Measurements from ENCODE around the gene LAMA2.
"Not testable (repeated sequence)": the region's sequence is repeated elsewhere in the genome, so short reads cannot be mapped to it uniquely, and the experiment has no call there.

LAMA2 gene

DNA sequence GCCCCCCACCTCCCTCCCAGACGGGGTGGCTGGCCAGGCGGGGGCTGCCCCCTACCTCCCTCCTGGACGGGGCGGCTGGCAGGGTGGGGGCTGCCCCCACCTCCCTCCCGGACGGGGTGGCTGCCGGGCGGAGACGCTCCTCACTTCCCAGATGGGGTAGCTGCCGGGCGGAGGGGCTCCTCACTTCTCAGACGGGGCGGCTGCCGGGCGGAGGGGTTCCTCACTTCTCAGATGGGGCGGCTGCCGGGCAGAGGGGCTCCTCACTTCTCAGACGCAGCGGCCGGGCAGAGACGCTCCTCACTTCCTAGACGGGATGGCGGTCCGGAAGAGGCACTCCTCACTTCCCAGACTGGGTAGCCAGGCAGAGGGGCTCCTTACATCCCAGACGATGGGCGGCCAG is 205.5 kb downstream of the LAMA2 start:
- not testable (repeated sequence) for DNase-seq (ENCODE audit: low read depth)

DNA sequence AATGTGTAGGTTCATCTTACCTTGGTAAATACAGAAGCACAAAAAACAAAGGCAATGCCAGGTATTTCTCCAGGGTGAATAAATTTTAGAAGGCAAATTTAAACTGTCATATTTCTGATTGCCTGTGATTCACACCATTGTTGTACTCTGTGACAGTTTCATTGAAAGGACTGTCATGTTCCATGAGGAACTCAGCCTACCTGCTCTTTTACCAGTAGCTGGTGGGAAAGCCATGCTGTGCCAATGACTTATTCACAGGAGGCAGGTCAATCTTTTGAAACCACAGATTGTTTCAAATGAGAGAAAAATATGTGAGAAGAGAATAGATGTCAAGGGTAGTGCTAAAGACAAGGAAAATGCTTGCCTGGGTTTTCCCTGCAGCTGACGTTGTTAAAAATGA is 206.4 kb downstream of the LAMA2 start:
- no peak for DNase-seq (ENCODE audit: low read depth)

DNA sequence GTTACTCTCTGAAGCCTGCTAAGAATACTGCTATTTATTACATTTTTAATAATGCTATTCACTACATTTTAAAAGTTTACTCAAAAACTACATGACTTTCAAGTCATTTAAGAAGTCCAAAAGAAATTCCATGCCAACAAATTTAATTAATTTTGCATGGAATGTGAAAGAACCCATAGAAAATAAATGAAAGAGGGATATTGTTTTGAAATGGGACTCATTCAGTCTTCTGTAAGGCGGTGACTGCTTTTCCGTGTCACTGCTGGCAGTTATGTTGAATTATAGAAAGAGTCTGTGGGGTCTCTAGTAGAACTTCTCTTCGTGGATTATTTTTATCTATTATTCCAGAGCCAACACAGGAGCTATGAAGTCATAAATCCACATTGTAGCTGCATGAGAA is 211.2 kb downstream of the LAMA2 start:
- DNase-seq (ENCODE audit: low read depth) = peak; percentile 55

DNA sequence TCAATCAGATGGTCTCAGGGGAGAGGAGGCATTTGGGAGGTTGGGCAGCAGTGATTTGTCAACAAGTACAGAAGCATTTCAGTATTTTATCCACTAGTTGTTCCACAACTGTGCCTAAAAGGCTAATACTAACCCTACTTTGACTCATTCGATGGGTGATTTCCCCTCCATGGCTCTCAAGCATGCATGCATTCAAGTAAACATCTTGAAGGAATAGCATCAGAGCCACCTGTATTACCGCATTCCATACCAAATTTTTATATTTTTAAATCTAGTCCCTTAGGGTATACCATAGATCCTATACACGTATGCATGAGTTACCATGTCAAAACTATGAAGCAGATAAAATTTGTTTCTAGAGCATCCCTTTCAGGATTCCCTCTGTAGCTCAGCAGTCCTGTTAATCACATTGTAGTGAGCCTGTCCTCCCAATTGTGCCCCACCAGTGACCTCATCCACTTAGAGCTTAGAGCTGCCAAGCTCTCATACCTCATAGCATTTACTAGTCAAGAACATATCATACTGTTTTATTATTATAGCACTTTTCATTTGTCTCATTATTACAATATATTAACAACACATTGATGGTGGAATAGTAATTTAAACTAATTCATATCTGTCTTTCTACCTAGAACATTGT is 213.8 kb downstream of the LAMA2 start:
- DNase-seq (ENCODE audit: low read depth) = no peak

DNA sequence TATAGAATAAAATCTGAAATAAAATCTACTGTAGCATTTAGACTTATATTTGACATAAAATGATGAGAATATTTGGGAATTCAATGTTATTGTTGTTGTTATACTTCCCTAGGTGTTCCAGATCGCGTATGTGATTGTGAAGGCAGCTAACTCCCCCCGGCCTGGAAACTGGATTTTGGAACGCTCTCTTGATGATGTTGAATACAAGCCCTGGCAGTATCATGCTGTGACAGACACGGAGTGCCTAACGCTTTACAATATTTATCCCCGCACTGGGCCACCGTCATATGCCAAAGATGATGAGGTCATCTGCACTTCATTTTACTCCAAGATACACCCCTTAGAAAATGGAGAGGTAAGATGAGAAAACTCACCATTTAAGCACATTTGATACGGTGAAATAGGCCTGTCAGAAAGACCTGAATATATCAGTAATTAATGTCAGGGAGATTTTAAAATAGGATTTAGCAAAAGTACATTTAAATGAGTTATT is 215.2 kb downstream of the LAMA2 start:
- DNase-seq (ENCODE audit: low read depth) = no peak

DNA sequence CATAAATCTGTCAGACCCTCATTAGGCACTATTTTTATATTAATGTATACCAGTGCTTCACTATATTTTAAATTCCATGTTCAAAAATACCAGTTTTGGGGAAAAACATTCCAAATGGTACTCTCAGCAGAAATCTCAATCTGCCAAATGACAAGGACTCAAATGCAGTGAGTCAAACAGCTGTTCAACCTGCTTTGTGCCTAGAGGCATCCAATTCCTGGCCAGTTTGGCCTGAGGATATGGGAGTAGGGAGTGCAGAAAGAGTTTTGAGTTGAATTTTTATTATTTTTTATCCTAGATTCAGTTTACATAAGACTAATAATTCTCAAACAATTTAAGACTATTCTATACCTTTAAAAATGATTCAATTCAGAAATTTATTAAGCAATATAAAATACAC is 216.8 kb downstream of the LAMA2 start:
- DNase-seq (ENCODE audit: low read depth) = no peak

DNA sequence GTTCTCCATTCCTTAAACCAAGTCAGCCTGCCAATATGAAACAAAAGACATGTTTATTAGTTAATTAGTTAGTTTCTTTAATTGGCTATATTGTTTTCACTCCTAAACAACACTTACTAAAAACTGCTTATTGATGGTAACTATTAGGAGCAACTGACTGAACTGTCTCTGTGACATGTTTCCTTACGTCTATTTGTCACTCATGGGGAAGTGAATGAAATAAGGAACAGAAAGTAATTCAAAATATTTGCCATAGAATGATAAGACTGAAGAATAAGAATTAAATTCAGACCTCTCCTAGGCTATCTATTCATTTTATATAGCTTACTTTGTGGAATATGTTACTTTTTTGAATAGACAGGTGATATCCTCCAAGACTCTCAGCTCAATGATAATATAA is 217.2 kb downstream of the LAMA2 start:
- DNase-seq (ENCODE audit: low read depth) = no peak

DNA sequence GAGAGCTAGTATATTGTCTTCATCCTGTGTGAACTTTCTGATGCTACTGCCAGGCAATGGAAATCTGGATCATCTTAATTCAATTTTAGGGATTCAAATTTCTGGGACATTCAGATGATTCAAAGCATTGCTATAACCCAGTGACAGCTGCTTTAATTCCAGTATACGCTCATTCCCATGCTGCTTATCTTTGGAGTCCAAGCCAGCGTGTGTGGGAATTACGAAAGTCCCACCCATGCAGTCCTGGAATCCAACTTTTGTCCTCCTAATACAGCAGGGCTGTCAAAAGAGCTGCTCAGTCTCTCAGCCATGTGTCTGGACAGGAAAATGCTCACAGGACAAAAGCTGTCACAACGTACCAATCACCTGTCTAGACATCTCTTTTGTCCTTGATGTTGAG is 219.8 kb downstream of the LAMA2 start:
- DNase-seq (ENCODE audit: low read depth) = peak; percentile 89

DNA sequence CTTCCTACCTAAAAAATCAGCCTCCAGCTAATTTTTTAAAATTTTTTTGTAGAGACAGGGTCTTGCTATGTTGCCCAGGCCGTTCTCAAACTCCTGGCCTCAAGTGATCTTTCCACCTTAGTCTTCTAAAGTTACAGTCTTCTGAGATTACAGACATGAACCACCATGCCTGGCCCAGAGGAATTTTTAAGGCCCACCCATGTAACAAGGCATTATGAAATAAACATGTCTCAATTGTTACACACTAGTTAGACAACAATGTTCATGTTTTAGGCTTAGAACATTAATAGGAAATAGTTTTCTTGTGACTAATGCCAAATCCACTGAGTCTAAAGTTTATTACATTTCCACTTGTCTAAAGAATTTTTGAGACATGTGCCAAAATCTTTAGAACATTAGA is 221.2 kb downstream of the LAMA2 start:
- peak; percentile 91 for DNase-seq (ENCODE audit: low read depth)

DNA sequence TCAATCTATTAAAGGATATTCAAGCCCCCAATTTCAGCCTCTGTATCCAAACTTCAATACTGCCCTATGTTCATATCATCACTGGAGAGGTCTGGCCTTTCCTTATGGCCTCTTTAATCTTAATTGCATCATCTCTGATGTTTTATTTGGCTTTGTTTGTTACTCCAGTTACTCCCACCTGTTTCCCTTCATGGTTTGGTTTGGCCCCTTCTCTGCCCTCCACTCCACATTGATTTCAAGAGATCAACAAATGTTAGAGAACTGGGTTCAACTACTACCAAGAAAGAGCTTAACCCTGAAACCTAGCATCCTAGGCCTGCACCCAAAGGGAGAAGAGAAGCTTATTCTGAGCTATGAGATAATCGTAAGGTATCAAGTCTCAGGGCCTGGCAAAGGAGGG is 221.6 kb downstream of the LAMA2 start:
- DNase-seq (ENCODE audit: low read depth) = no peak

DNA sequence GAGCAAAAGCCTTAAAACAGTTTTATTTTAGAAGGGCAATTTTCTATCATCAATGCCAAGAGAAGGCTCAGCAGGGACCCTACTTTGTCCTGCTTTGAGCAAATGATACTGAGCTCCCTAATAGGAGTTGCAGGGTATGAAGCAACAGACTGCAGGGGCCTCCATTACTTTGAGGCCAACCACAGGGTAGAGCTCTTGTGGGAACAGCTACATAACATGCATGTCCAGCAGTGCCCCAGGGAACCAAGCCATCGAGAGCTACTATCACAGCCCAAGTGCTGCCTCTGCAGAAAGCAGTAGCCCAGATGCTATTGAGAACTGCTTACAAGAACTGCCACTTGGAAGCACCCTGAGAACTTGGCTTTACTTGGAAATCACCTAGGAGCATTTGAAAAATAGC is 222.1 kb downstream of the LAMA2 start:
- peak; percentile 41 for DNase-seq (ENCODE audit: low read depth)

DNA sequence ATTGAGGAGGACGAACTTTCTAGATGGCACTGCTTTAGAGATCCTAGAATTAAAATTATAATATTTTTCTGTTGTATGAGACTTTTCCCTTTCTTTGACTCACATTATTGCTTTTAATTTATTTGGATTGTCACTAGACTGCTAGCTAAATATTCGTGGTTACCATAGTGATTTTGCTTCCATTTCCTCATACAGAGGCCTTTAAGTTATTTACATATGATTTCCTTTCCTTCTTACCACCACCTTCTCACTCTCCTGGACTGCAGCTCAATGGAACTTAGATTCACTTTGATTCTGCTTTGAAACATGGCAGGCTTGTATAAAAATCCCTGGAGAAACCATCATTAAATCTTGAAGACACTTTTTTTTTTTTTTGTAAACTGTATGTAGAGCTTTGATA is 222.9 kb downstream of the LAMA2 start:
- no peak for DNase-seq (ENCODE audit: low read depth)

DNA sequence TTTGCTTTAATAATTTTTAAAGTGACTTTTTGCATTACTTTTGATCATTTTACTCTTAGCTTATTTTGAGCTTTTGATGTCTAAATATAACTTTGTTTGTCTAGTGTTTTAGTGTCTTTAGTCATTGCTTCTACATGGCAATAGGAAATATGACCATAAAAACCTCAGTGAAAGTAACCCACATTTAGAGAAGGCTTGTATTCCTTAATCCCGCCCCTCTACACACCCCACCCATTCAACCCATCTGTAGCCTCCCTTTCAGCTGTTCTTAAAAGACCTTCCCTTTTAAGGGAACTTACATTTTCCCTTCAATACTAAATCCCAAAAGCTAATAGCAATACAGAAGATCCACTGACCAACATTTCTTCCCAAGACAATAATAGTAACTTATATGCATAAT is 225.4 kb downstream of the LAMA2 start:
- no peak for DNase-seq (ENCODE audit: low read depth)

DNA sequence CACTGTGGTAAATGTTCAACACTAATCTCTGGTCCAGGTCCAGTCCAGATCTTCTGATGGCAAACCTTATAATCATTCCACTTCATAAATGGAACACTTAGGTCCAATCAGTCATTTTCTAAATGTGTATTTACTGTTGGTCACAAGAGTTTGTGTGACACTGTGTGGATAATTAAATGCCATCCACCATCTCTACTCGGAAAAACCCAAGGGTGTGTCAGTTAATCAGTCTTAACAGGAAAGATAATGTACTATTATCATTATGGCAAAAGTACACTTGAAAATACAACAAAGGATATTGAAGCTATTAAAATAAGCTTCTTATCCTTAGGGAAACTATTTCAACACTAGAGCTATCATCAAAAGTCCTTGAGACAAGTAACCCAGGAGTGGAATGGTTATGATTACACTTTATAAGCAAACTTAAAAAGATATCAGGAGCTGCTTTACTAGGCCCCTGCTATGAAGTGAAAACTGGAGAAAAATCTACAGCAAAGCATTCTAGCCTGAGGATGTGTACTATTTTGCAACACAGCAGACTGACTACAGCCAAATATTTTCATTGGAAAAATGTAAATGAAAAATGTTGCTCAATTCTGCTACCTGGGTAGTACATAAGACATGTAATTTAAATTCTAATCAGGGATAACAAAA is 227.9 kb downstream of the LAMA2 start:
- peak; percentile 54 for DNase-seq (ENCODE audit: low read depth)

DNA sequence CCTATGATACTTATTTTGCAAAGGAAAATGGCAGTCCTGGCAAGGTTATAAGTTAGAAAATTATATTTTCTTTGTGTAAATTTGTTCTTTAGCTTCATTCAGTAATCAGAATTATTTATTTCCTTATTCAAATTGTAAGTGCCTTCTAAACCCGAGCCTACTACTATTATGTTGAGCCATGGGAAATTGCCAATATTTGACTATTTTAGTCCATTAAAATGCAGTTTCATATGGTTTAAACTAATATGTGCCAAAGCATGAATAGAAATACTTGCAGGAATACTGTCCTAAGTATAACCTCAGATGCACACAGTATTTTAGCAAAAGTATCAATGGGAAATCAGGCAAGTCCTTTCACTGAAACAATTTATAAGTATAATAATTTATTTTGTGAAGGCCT is 228.4 kb downstream of the LAMA2 start:
- no peak for DNase-seq (ENCODE audit: low read depth)

DNA sequence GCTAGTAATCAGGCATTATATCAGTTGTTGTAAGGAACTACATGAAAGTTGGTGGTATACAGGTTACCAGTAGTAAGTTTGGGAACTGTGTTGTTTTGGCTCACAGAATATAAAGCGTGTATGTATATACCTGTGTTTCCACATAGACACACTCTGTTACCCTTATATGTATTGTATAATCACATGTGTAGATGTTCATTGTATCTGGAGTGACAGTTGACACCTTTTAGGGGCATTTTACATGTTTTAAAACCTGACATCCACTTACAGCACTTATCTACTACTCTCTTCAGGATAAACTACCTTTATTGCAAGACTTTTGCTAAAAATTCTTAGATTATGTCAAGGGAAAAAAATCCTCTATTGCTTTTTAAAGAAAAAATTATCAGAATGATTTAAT is 228.9 kb downstream of the LAMA2 start:
- no peak for DNase-seq (ENCODE audit: low read depth)

DNA sequence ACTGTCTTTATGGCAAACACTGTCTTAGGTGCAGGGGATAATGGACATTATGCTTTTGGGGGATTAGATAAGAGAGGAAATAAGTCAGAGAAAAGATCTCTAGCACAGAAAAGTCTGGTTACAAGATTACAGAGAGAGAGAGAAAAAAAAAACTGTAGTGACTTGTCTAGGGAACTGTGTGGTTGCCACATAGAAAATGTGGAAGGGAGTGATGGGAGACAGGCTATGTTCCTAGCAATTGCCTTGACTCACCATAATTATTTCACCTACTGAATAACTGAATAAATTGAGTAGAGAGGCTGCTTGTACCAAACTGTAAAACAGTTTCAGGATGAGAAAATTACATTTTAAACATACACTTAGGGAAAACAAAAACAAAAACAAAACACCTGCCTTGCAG is 229.7 kb downstream of the LAMA2 start:
- DNase-seq (ENCODE audit: low read depth) = peak; percentile 70

DNA sequence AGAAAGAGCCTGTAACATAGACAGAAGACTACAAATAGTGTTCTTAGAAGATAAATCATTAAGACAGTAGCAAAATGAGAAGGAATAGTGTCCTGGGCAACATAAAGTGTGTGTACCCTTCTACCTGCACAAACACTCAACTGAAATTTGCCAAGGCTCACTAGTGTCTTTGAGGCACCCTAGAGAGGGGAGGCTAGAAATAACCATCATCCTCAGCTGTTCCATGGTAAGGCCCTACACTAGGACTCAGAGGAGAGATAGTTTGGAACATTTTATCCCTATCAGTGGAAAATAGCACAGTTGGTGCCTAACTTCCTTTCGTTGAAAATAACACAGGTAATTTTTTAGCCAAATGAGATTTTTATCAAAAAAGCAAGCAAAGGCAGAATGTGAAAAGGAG is 230.7 kb downstream of the LAMA2 start:
- no peak for DNase-seq (ENCODE audit: low read depth)

DNA sequence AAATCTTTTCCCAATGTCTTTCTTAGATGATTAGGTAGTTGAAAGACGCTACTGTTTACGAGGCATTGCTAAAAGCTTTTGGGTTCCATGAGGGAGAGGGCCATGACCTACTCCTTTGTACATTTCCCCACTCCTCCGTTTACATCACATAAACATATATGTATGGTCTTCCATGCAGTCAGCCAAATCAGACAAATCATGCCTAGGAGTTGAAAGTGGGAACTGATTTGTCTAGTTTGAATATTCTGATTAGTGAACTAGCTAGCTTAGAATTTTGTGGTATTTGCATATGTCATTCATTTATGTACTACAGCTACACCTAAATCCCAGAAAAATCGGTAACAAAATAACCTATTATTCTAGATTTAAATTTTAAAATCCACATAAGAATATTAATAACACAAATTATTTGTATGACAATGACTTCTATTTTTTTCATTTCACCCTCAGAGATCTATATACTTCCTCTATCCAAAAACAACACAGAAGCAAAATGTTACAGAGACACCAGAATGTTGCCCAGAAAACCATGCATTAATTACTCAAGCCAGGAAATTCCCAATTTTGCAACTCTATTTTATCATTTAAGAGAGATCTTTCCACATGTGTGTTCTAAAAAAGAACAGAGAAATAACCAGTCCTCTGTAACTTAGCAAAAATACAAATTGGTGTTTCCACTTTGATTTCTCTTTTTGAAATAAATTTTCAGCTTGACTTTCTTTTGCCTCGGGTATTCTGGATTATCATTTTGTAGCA is 231.9 kb downstream of the LAMA2 start:
- peak; percentile 39 for DNase-seq (ENCODE audit: low read depth)

DNA sequence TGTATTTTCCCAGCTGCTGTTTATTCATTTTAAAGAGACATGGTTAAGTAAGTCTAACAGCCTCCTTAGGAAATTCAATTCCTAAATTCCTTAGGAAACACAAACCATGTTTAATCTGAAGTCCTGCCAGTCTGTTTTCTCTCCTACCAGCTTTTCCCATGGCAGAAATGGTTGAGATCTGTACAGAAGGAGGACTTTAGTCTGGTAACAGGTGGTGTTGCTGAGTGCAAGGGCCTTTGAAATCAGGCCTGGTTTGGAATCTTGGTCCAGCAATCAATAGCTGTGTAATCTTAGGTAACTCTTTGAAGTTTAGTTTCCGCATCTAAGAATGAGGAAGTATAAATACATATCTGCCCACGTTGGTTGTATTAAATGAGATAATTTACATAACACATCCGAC is 232.5 kb downstream of the LAMA2 start:
- no peak for DNase-seq (ENCODE audit: low read depth)

DNA sequence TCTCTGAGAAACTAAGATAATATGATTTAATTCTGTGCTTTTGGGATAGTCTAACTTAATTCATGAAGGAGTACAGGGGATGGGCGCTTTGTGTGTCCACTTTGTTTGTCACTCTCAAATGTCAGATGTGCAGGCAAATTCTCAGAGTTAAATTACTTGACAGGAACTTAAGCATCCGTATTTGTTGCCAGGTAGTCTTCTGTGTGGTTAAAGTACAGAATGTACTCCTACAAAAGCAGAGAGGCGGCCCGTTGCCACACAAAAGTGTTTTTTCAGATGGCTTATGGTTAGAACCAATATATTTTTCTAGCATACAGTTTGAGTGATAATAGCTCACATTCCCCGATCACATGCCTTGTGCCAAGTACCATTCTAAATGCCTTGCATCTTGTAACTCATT is 234.4 kb downstream of the LAMA2 start:
- no peak for DNase-seq (ENCODE audit: low read depth)

DNA sequence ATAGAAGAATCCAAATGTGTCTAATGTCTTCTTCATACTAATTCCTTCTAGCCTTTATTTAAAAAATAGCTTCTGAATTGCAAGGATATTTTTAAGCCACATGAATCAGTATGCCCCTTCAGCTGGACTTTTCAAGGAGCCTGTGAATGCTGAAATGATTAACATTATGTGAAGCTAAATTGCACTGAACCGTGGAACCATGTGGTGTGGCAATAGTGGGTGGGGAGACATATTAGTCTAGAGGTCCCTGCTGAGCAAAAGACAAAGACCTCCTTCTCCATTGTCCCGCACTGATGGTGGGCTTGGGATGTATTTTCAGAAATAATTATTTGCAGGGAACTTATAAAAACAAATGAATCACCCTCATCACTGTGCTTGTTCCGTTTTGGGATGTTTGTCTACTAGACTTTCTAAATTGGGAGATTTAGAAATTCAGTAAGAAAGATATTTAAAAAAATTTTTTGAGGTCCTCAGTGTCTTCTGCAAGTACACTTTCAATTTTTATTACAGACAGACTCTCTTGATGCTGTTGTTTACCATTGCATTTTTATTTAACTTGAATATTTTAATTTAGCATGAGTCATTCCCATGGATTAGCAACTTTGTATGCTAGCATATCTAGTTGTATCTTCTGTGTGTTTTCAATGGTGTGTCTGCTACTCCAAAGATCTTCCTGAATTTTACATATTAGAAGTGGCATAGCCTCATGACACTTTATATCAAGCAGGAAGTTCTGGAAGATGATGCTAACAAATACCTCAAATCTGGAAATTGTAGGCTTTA is 238.1 kb downstream of the LAMA2 start:
- DNase-seq (ENCODE audit: low read depth) = no peak

DNA sequence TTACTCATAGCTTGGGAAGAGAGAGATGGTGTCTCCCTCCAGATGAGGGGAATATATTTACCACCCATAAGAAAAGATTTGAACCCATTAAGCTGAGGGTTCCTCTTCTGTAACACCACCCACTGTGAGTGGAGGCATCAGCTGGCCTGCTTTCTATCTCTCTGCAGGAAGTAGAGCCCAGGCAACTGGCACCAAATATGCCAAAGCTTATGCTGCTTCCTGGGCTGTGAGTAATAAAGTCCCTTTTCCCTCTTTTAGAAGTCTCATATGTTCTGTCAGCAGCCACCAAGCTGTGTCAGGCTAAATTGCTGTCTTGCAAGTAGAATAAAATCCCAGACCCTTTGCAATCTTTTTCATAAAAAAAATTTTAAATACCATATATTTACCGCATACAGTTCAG is 241.4 kb downstream of the LAMA2 start:
- no peak for DNase-seq (ENCODE audit: low read depth)
